GM21390 (cell line): ENCODE results near the gene ELF3.
A peak's percentile ranks its signal among the peaks of the same experiment; 100 is the strongest.
"Not testable (repeated sequence)": the region's sequence is repeated elsewhere in the genome, so short reads cannot be mapped to it uniquely, and the experiment has no call there.

ENCODE experiments used
- ATAC-seq: cut with Tn5 transposase; IDR thresholded peaks from one replicate; pipeline ENCODE4 v1.9.1; 2021; ENCODE audit not compliant: unreplicated experiment

Gene ELF3

DNA sequence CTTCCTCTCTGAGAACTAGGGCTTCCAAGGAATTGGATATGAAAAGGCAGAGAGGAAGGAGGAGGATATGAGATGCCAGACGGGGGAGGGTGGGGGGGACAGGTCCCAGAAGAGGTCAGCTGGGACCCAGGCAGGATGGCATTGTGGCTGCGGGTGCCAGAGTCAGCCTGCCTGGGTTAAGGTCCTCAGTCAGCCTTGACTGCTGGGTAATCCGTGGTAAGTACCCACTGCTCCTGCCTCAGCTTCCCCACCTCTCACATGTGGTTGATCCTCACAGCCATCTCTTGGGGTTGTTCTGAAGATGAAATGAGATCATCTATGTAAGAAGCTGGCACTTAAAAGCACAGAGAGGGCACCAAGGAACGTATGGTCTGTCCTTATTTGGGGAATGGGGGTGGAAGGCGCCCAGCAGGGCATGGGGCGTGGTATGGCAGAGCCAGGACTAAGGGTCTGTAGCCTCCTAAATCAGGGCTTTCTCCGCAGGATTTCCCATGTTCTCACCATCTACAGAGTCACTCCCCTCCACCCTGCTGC, 23.8 kb downstream of the ELF3 start:
- ATAC-seq, result no peak

DNA sequence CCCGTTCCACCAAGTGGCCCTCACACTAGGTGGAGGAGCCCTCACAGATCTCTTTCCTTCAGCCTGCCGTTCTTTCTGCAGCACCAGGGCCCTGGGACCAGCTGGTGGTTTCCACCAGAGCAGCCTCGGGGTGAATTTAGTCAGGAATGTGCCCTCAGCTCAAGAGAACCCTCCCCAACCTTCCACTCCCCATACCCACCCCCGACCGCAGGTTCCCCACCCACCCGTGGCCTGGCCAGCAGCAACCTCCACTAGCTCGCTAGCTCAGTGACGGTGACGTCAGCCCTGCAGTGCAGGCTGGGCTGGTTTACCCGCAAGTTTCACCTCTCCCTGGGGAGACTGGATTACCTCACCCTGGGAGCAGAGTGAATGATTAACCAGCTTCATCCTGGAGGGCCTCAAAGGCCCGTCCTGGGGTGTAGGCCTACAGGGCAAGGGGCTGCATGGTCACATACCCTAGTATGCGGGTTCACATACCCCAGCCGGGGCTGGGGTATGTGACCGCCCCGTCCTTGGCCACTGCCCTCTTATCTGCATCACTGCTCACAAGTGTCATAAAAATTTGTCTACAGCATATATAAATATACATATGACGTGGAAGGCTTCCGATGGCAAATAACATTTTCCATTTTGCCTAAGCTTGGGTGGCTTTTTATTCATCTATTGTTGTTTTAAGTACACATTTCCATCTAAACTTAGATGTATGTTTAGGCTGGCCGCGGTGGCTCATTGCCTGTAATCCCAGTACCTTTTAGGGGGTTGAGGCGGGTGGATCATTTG, 24.5 kb downstream of the ELF3 start:
- ATAC-seq, result no peak

DNA sequence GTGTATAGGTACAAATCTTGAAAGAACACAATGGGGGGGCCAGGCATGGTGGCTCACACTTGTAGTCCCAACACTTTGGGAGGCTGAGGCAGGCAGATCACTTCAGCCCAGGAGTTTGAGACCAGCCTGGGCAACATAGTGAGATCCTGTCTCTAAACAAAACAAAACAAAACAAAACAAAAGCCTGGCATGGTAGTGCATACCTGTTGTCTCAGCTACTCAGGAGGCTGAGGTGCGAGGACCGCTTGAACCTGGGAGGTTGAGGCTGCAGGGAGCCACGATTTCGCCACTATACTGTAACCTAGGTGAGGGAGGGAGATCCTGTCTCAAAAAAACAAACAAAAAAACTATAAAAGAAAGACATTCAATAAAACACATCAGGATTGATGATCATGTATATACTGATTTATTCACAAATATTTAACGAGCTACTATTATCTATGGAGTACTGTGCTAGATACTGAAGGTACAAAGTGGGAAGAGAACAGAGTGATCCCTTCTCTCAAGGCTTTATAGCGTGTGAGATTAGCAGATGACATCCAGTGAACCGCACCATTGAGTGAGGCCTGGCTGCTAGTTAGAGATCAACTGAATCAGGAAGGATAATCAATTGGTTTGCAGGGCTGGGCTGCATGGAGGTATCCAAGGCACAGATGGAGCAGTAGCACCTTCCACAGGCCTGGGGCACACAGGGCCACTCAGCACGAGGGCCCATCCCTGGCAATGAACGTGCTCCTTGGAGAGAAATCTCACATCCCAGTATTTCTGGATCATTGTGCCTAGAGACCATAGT, 26.4 kb downstream of the ELF3 start:
- no peak for ATAC-seq

DNA sequence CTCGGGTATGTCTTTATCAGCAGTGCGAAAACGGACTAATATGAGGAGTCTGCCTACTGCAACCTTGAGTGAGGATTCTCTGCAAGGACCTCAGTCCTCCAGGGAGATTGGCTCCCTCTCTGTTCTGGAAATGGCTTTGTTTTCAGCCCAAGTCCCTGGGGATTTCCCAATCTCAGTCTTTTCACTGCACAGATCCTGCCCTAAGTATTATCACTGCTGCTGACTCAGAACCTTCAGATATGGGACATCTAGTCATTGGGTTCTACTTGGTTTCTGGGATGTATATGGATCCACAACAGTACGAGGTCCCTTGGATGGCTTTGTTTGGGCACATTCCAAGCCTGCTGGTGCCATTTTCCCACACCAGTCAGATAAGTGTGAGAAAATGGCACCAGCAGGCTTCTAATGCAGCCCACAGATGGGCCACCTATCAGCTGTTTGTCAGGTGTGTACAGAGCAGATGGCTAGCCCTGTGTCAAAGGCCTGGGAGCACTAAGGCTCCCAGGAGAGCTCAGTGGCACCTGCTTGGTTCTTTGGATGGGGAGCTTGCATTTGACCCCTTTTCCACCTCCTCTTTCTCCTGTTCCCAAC, 27.4 kb downstream of the ELF3 start:
- ATAC-seq, result no peak

DNA sequence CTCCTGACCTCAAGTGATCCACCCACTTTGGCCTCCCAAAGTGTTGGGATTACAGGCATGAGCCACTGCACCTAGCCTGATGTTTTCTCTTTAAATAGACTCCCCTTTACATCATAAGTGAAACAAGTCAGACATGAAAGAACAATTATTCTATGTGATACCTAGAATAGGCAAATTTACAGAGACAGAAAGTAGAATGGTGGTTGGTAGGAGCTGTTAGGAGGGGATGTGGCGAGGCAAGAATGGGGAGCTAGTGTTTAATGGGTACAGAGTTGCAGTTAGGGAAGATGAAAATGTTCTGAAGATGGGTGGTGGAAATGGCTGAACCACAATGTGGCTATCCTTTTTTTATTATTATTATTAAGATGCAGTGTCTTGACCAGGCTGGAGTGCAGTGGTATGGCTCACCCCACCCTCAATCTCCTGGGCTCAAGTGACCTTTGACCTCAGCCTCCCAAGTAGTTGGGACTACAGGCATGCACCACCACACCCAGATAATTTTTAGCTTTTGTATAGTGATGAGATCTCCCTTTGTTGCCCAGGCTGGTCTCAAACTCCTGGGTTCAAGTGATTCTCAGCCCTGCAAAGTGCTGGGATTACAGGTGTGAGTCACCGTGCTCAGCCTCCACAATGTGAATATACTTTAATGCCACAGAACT, 28.4 kb downstream of the ELF3 start:
- ATAC-seq, result peak; percentile 72

DNA sequence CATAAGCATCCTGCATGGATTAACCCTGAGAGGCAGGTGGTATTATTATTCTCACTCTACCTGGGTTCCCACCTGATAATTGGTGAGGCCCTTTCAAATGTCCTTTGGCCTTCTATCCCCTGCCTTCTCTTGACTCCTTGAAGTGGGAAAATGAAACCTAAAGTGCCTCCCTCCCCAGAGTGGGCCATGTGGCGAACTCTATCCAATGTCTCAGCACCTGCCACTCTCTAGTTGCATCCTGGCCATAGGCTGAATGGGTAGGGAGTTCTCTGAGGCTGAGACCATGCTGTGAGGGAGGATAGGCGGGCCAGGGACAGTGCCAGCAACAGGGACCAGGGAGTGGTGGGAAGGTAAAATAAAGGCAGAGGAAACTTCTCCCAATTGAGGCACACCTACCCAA, 35.3 kb downstream of the ELF3 start:
- ATAC-seq, result no peak

DNA sequence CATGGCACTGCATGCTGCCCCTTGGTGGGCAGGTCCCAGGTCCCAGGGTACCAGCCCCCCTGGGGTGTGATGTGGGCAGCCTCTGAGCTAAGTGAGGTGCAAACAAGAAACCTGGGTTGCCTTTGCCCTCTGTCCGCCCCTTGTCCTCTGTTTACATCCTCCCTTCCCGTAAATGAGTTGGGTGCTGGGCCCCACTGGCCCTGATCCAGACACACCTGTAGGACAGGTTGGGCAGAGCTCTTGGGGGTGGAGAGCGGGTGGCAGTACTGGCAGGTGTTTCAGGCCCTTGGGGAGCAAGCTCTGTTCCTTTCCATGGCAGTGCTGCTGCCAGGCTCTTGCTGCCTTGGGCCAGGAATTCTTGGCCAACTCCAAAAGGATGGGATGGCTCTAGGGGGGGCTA, 35.8 kb downstream of the ELF3 start:
- ATAC-seq, result no peak

DNA sequence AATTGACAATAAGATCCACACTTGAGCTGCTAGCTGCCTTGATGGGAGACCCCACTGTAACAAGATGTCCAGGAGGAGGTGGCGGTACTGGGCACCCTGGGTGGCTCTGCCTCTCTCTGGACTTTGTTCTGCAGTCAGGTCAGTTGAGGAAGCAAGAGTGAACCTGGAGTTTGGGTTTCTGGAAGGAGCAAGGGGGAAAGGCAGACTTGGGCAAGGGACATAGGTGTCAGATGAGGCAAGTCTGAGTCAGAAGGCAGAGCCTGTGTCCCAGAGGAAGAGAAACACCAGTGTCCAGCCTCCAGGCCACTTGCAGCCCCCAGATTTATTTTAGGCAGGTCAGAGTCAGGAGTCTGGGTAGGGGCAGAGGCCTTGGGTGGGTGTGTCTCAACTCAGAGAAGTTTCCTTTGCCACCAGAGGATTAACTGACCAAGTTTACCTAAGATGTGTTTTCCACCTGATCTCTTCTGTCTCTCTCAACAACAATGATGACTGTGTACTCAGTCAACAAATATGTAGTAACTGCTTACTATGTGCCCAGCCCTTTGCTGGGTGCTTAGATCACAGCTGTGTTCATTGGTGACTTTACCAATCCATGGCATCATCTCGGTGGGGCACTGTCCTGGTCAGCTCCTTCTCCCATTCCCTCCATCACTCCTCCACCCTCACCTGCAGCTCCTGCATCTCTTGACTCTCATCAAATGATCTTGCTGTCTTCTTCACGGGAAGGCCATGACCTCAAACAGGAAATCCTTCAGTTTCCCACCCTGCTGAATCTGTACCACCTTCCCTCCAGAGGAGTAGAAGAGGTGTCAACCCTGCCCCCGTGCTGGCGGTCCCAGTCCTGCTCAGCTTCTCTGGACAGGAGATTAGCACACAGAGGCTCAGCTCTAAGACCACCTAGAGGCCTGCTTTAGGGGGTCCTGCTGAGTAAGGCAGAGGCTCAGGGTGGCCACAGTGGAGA, 36.6 kb downstream of the ELF3 start:
- no peak for ATAC-seq

DNA sequence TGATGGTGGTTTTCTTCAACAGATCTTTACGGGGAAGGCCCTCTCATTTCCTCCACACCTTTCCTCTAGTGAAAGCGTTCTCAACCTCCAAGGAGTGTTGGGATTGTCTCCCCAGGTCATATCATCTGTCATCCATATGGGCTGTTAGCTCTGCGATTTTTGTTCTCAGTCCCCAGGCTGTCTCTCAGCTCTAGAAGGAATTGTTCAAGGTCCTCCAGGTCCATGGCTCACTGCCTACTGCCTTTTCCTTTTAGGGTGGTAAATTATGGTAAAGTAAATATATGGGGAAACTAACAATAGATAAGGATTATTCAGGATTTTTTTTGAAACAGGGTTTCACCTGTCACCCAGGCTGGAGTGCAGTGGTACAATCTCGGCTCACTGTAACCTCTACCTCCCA, 37.6 kb downstream of the ELF3 start:
- ATAC-seq, result no peak

DNA sequence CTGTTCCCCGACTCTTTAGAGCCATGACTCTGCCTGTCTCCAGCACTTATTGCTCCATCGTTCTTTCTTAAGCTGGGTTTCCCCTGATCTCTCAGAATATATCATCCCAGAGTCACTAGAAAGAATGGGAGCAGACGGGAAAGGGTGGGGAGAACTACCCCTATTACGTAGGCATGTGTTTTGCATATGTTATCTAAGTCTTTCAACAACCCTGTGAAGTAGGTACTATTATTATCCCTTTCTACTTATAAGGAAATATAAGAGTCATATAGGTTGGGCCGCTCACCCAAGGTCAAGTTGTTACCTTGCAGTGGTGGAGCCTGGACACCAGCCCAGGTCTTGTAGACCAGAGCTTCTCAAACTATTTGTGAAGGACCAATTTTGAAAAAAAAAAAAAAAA, 38.7 kb downstream of the ELF3 start:
- no peak for ATAC-seq

DNA sequence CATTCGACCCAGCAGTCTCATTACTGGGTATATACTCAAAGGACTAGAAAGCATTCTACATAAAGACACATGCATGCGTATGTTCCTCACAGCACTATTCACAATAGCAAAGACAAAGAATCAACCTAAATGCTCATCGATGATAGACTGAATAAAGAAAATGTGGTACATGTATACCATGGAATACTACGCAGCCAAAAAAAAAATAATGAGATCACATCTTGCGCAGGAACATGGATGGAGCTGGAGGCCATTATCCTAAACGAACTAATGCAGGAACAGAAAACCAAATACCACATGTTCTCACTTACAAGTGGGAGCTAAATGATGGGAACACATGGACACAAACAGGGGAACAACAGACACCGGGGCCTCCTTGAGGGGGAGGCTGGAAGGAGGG, 43.7 kb downstream of the ELF3 start:
- ATAC-seq, result no peak

DNA sequence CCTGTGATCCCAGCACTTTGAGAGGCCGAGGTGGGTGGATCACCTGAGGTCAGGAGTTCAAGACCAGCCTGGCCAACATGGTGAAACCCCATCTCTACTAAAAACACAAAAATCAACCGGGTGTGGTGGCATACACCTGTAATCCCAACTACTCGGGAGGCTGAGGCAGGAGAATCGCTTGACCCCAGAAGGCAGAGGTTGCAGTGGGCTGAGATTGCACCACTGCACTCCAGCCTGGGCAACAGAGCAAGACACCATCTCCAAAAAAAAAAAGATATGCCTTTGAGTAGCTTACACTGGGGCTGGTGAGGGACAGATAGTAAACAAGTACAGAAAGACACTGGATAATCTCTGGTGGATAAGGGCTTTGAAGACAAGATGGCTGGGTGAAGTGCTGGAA, 44.3 kb downstream of the ELF3 start:
- ATAC-seq, result not testable (repeated sequence)

DNA sequence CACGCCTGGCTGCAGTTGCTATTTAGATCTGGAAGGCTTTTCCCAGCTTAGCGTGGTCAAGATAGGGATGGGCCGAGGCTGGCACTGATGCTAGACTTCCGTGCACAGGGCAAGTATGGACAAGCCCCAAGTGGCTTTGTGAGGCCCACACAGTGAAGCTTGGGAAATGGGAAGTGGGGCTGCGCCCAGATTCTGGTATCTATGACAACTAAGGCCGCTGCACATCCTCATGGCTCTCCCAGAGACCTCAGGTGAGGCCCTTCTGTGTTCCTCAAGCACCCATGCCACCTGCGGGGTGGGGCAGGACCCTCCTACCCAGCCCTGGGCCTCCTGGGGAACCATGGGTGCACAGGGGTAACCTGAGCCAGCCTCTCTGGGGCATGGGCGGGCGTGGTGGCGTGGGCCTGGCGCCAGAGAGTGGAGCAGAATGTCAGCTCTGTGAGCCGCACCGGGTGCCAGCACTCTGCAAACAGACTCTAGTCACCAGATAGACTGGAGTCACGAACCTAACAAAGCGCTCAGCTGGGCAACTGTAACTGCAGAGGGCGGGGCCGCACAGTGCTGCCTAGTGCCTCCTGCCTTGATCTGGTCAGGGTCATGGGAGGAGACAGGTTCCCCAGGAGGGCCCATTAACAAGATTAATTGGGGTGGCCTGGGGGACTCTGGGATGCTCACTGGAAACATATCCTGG, 46.4 kb downstream of the ELF3 start:
- no peak for ATAC-seq

DNA sequence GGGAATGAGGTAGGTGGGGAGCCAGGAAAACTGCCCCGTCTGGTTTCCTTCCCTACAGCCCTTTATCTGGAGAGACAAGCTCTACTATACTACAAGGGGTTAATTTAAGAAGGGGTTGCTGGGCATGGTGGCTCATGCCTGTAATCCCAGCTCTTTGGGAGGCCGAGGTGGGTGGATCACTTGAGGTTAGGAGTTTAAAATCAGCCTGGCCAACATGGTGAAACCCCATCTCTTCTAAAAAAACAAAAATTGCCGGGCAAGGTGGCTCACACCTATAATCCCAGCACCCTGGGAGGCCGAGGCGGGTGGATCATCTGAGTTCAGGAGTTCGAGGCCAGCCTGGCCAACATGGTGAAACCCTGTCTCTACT, 46.9 kb downstream of the ELF3 start:
- ATAC-seq, result not testable (repeated sequence)

DNA sequence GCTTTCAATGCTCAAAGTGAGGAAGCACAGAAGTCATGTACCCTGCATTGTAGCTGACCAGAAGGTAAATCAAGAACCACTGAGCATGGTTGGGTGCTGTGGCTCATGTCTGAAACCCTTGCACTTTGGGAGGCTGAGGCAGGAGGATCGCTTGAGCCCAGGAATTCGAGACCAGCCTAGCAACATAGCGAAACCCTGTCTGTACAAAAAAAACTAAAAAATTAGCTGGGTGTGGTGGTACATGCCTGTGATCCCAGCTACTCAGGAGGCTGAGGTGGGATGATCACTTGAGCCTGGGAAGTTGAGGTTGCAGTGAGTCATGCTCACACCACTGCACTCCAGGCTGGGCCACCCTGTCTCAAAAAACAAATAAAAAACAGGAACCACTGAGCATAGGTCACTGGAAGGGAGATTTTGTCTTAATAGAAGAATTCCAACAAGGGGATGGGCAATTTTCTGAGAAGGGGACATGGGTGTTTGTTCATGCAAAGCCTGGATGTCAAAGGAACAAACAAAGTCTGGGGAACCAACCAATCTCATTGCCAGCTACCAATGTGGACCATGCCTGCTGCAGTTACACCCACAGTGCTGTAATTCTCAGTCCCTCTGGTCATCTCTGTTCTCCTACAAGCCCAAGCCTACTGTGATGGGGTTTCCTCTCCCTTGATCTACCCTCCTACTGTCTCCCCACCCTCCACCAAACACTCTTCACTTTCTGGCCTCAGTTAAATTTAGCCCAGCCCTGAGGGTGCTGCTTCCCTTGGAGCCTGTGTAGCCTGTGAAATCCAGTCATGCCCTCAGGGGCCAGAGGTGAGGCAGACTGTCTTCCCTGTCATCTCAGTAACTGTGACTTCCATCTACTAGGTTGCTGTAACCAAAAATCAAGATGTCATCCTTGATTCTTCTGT, 47.9 kb downstream of the ELF3 start:
- ATAC-seq, result no peak

DNA sequence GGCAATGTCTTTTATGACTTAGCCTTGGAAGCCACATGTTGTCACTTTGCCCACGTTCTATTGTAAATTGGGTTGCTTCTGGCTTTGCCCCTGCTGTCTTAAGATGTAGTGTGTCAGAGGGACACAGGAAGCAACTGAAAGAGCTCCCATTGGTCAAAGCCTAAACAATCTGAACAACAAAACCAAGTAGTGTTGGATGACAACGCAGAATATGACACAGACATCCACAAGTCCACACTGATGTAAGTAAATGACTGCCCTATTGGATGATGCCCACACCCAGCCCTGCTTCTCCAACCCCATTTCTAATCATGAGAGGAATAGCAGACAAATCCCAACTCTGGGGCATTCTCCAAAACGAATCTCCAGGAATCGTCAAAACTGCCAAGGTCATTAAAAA, 50.7 kb downstream of the ELF3 start:
- ATAC-seq, result no peak

DNA sequence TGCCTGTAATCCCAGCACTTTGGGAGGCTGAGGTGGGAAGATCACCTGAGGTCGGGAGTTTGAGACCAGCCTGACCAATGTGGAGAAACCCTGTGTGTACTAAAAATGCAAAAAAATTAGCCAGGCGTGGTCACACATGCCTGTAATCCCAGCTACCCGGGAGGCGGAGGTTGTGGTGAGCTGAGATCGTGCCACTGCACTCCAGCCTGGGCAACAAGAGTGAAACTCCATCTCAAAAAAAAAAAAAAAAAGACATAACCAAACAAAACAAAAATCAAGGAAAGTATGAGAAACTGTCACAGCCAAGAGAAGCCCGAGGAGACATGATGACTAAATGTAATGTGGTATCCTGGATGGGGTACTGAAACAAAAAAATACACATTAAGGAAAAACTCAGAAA, 51.4 kb downstream of the ELF3 start:
- ATAC-seq, result not testable (repeated sequence)

DNA sequence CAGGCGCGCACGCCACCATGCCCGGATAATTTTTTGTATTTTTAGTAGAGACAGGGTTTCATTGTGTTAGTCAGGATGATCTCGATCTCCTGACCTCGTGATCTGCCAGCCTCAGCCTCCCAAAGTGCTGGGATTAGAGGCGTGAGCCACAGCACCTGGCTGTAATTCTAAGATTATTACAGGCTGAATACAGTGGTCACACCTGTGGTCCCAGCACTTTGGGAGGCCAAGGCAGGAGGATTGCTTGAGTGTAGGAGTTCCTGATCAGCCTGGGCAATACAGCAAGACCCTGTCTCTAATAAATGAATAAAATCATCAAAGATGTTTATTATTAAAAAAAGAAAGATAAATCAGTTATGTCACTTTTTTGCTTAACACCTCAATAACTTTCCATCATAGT, 52.2 kb downstream of the ELF3 start:
- not testable (repeated sequence) for ATAC-seq

DNA sequence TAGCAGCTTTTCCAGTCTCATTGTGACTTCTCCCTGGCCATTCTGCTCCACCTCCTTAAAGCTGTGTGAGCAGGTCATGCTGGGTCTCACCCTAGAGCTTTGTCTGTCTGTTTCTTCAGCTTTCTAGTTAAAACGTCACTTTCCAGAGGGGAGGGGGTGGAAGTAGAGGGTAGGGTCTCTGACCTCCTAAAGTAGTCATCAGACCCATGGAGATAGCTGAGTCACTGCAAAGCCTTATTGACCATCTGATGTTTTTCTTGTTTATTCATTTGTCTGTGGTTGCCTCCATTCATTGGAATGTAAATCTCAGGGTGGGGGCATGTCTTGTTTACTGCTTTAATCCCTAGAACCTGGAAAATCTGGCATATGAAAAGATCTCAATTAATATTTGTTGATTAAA, 52.7 kb downstream of the ELF3 start:
- no peak for ATAC-seq
